NCI-H2227 (cell line): ENCODE data around the gene KATNA1.
"Not testable (repeated sequence)": the region's sequence is repeated elsewhere in the genome, so short reads cannot be mapped to it uniquely, and the experiment has no call there.

Experiments used
- DNase-seq: peaks from one replicate; lab custom pipeline; 2025; ENCODE audit not compliant: unreplicated experiment; lab: John Stamatoyannopoulos, UW

Gene KATNA1

GRCh38 chr6:149648148-149649145 lies at the start of gene KATNA1:
TSS of gene KATNA1 (minus strand) at chr6:149648714. CDS start at chr6:149638547, 10,167 bp downstream.
- DNase-seq = peak; percentile 84

GRCh38 chr6:149698175-149698574 lies 49.7 kb upstream of the KATNA1 start:
- no peak for DNase-seq

GRCh38 chr6:149696901-149697300 lies 48.4 kb upstream of the KATNA1 start:
- DNase-seq = no peak

- DNase-seq = no peak
Observed at GRCh38 chr6:149694921-149695320, 46.4 kb upstream of the KATNA1 start.

DNA sequence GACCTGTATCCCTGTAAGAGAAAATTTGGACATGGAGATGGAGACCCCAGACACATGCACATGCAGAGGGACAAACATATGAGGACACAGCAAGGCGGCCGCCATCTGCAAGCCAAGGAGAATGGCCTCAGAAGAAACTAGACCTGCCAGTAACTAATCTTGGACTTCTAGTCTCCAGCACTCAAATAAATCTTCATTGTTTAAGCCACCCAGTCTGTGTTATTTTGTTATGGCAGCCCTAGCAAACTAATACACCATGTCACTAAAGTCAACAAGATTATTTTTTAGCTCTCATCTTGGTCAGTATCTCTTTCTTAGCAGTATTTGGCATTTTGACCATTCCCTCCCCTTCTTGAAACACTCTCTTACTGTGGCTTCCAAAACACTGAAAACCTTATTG lies 42.7 kb upstream of the KATNA1 start:
- no peak for DNase-seq

DNA sequence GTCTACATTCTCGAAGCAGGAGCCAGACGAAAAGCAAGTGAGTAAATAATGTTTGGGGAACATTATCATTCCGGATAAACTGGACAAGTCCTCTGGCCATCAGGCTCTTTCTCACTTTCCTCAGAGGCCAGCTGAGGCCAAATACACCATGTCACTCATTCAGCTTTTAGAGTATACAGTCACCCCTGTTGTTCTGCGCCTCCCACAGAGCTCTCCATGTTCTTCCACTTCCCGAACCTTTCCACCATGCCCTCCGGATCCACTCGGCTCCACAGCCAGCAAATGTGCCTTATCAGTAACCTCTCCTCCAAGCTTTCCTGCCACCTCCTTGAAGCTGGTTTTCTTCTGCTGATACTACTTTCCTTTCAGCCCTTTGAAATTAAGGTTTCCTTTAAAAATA lies 37.7 kb upstream of the KATNA1 start:
- DNase-seq = no peak

DNA sequence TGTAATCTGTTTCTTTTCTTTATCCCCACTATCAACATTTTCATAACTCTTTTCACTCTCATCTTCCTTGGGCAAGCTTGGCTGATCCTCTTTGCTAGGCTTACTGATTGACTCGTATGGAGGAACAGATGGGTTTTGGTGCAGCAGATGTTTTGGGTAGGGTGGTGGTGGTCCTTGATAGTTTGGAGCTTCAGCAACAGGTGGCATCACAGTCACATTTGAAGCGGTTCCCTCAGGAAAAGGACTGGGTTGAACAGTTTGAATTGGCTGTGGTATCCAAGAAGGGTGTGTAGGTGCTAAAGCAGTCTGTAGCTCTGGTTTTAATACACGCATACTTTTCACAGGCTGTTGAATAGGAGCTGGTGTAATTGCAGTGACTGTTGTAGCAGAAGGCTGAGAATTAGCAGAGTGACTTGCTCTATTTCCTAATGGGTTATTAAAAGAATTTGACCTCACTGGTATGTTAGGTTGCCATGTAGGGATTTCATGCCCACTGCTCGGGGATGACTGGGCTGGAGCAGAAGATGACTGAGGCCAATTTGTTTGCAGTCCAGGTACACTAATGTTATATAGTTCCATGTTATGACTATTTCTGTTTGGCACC lies 34.8 kb upstream of the KATNA1 start:
- no peak for DNase-seq

GRCh38 chr6:149681845-149682244 lies 33.3 kb upstream of the KATNA1 start:
- DNase-seq = not testable (repeated sequence)

DNA sequence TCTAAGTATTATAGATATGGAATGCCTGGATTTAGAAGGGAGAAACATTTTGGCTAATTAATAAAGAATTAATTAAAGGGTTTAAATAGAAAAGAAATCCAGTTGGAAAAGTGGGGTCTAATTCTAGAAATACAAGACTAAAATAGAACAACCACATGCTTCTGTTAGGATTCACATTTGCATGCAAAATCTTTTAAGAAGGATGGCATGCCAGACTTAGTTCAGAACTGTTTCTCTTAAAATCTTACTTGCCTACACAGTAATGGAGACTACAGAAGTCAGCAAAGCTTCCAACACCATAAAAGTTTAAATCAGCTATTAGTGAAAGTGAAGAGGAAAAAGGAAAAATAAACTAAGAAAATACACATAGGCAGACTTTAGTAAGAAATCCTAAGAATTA lies 32.7 kb upstream of the KATNA1 start:
- DNase-seq = no peak

DNA sequence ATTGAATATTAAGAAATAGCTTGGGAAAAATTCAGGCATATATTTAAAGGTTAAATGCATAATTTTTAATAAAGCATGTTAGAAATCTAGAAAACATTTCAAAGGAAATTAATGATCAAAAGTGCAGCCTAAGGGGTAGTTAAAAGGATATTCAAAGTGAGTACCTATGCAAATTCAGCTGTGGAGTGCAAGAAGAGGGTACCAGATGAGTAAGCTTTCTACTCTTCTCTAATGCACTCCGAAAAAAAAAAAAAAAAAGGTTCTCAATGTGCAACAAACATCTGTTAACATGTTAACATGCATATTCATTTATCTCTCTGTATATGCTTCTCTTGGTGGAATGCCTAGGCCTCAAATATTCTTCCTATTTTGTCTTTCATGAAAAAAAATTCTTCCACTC lies 32.0 kb upstream of the KATNA1 start:
- DNase-seq = no peak

- DNase-seq = not testable (repeated sequence)
Observed at GRCh38 chr6:149672265-149672664, 23.8 kb upstream of the KATNA1 start.

DNA sequence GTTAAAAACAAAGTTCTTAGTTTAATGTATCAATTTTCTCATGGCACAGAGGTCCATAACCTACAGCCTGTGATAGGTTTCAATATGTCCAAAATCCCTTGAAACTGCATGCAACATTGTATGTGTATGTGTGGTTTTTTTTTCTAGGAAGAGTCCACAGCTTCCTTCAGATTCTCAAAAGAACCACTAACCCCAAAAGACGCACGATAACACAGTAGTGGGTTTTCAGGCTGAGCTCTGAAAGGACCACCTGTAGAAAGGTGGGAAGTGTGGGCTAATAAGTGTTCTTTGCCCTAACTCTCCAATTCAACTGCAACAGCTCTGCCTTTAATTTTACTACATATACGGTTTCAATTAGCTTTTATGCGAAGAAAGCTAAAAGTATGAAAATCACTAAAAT lies 11.5 kb upstream of the KATNA1 start:
- DNase-seq = no peak

GRCh38 chr6:149657441-149657840 lies 8.9 kb upstream of the KATNA1 start:
- no peak for DNase-seq

GRCh38 chr6:149651056-149651455 lies 2.5 kb upstream of the KATNA1 start:
- DNase-seq = no peak

DNA sequence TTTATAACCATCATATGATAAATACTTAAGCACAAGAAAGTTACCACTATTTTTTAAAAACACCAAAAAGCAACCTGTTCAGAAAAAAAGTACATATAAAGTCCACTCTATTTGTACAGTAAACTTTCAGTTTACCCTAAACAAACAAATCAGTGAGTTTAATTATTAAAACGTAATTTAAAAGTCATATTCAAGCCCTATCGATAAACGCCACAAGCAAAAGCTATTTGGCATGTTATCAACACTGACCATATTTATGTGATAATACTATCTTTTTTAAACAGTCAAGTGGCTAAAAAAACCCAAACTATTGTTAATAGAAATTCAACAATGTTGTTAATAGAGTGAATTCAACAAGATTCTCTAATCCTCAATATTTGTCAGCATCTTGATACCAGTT lies 1.9 kb downstream of the KATNA1 start:
- DNase-seq = no peak

- DNase-seq = no peak
Observed at GRCh38 chr6:149642829-149643580, 5.5 kb downstream of the KATNA1 start.

DNA sequence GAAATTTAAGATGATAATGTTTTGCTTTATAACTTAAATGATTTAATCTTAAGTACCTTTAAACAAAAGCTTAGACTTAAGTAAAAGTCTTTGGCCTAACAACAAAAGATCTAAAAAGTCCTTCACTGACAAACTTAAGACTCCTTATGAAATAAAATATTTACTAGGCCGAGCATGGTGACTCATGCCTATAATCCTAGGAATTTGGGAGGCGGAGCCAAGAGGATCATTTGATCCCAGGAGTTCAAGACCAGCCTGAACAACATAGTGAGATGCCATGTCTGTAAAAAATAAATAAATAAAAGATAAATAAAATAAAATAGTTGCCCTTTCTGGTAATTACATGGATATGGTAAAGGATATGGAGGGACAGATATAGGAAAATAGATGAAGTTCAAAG lies 12.4 kb downstream of the KATNA1 start:
- no peak for DNase-seq

DNA sequence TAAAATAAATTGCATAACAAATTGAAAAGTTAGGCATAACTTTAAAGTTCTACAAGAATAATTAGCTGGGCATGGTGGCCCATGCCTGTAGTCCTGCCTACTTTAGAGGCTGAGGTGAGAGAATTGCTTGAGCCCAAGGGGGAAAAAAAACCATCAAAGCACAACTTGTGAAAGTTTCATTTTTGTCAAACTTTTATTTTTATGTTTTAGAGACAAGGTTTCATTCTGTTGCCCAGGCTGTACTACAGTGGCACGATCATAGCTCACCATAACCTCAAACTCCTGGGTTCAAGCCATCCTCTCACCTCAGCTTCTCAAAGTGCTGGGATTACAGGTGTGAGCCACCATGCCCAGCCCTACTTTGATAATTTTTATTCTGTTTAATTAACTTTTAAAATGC lies 14.2 kb downstream of the KATNA1 start:
- no peak for DNase-seq

GRCh38 chr6:149628875-149629510 lies 19.5 kb downstream of the KATNA1 start:
- no peak for DNase-seq

GRCh38 chr6:149627672-149628071 lies 20.8 kb downstream of the KATNA1 start:
- no peak for DNase-seq

- no peak for DNase-seq
Observed at GRCh38 chr6:149615805-149616204, 32.7 kb downstream of the KATNA1 start.
